Measurements from ENCODE around the gene HACE1.

Gene HACE1

GRCh38 chr6:104730450-104730849, 129.3 kb downstream of the HACE1 start:
- no peak for DNase-seq

GRCh38 chr6:104729433-104729832, 130.3 kb downstream of the HACE1 start:
- DNase-seq: no peak

- no peak for DNase-seq
These were observed 131.3 kb downstream of the HACE1 start for GRCh38 chr6:104728448-104728847.

- DNase-seq: no peak
These were observed 141.0 kb downstream of the HACE1 start for GRCh38 chr6:104718672-104719071.

GRCh38 chr6:104716858-104717257, 142.9 kb downstream of the HACE1 start:
- DNase-seq: no peak

GRCh38 chr6:104714796-104715195, 144.9 kb downstream of the HACE1 start:
- DNase-seq: no peak

- DNase-seq: no peak
These were observed 145.7 kb downstream of the HACE1 start for GRCh38 chr6:104713982-104714381.

- no peak for DNase-seq
These were observed 148.3 kb downstream of the HACE1 start for GRCh38 chr6:104711371-104711770.

GRCh38 chr6:104710543-104711335, 149.0 kb downstream of the HACE1 start:
- no peak for DNase-seq

GRCh38 chr6:104705916-104706442, 153.7 kb downstream of the HACE1 start:
- DNase-seq: no peak

- peak; percentile 37 for DNase-seq
These were observed 154.5 kb downstream of the HACE1 start for GRCh38 chr6:104705095-104705707.

- no peak for DNase-seq
These were observed 155.5 kb downstream of the HACE1 start for GRCh38 chr6:104704191-104704590.

GRCh38 chr6:104702126-104702841, 157.4 kb downstream of the HACE1 start:
- DNase-seq: no peak

GRCh38 chr6:104700371-104701185, 159.1 kb downstream of the HACE1 start:
- DNase-seq: no peak

- DNase-seq: no peak
These were observed 160.0 kb downstream of the HACE1 start for GRCh38 chr6:104699593-104700329.

GRCh38 chr6:104698979-104699378, 160.7 kb downstream of the HACE1 start:
- DNase-seq: no peak

GRCh38 chr6:104692008-104692407, 167.7 kb downstream of the HACE1 start:
- no peak for DNase-seq

GRCh38 chr6:104689551-104690205, 170.0 kb downstream of the HACE1 start:
- no peak for DNase-seq

GRCh38 chr6:104688283-104688969, 171.3 kb downstream of the HACE1 start:
- no peak for DNase-seq

- DNase-seq: no peak
These were observed 173.1 kb downstream of the HACE1 start for GRCh38 chr6:104686550-104687175.

Measured in stimulated activated CD8-positive, alpha-beta memory T cell treated with anti-CD3 and anti-CD28 coated beads, Interleukin-4, amount 100 ng/mL, for 48 hours (primary cell).